Loucy (cell line): ENCODE results near the gene HAUS2.

Experiments used
- EZH2phosphoT487 ChIP-seq: fragments of 200-600 bp; IDR thresholded peaks from 2 replicates; pipeline ENCODE4 v1.6.1; 2018; ENCODE audit warnings: antibody characterized with exemption, mild to moderate bottlenecking, moderate library complexity, borderline replicate concordance
- TF ChIP-seq, protein P1 (sequence below): fragments of 200-600 bp; sonication (generic); conservative IDR thresholded peaks from 2 replicates; pipeline ENCODE4 v1.5.1; 2014; ENCODE audit warnings: mild to moderate bottlenecking, antibody characterized with exemption, low read length

DNA sequence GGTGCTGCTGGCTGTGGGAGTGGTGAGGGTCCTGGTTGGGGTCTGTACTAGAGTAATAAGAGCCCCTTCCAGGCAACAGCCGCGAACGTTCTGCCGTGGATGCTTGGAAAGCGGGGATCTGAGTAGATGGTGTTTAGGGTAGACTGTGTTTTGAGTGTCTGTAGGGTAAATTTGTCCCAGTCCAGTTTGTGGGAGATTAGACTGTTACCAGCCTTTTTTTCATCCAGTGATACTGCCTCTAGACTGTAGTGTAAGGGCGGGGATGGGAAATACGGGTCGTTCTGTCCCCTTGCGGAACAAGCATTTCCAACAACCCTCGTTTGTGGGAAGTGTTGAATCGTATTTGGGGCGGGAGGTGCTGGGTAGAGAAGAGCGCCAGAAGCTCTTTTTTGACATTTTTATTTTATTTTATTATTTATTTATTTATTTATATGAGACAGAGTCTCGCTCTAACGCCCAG, 424 bp downstream of the HAUS2 start:
- no peak for TF ChIP-seq EZH2phosphoT487
- TF ChIP-seq, protein P1, sequence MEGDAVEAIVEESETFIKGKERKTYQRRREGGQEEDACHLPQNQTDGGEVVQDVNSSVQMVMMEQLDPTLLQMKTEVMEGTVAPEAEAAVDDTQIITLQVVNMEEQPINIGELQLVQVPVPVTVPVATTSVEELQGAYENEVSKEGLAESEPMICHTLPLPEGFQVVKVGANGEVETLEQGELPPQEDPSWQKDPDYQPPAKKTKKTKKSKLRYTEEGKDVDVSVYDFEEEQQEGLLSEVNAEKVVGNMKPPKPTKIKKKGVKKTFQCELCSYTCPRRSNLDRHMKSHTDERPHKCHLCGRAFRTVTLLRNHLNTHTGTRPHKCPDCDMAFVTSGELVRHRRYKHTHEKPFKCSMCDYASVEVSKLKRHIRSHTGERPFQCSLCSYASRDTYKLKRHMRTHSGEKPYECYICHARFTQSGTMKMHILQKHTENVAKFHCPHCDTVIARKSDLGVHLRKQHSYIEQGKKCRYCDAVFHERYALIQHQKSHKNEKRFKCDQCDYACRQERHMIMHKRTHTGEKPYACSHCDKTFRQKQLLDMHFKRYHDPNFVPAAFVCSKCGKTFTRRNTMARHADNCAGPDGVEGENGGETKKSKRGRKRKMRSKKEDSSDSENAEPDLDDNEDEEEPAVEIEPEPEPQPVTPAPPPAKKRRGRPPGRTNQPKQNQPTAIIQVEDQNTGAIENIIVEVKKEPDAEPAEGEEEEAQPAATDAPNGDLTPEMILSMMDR: no peak
